Activated T-helper 9 cell treated with anti-CD3 and anti-CD28 coated beads, Interleukin-2, amount 50 U/mL, for 16 hours (primary cell): ENCODE results near the gene ULK3.
"Not testable (repeated sequence)": the region's sequence is repeated elsewhere in the genome, so short reads cannot be mapped to it uniquely, and the experiment has no call there.

Experiments used
- DNase-seq: peaks from one replicate; pipeline ENCODE4 v3.0.0-alpha.2; 2020; ENCODE audit warnings: low read depth

The ULK3 gene

GRCh38 chr15:74842581-74843444 lies at the start of gene ULK3:
Gene ULK3 (minus strand): TSS chr15:74843156. CDS start chr15:74843105, 51 bp downstream.
- peak; percentile 92 for DNase-seq

GRCh38 chr15:74892313-74892712 lies 49.4 kb upstream of the ULK3 start:
- no peak for DNase-seq

DNA sequence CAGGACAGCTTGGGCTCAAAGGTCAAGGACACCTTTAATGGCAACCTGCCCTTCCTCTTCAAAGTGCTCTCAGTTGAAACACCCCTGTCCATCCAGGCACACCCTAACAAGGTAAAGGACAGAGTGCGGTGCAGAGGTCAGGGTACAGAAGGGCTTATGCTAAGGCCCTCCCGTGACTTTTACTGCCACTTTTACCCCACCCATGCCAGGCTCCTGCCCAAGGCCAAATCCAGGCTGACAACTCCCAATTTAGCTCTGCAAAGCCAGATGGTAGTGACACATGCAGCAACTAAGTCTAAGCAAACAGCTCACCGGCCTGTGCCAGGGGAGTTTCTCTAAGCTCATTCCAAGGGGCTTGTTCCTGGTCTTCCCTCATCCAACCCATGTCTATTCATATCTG lies 48.5 kb upstream of the ULK3 start:
- DNase-seq: no peak

- DNase-seq: no peak
These were observed 47.7 kb upstream of the ULK3 start for GRCh38 chr15:74890665-74890960.

DNA sequence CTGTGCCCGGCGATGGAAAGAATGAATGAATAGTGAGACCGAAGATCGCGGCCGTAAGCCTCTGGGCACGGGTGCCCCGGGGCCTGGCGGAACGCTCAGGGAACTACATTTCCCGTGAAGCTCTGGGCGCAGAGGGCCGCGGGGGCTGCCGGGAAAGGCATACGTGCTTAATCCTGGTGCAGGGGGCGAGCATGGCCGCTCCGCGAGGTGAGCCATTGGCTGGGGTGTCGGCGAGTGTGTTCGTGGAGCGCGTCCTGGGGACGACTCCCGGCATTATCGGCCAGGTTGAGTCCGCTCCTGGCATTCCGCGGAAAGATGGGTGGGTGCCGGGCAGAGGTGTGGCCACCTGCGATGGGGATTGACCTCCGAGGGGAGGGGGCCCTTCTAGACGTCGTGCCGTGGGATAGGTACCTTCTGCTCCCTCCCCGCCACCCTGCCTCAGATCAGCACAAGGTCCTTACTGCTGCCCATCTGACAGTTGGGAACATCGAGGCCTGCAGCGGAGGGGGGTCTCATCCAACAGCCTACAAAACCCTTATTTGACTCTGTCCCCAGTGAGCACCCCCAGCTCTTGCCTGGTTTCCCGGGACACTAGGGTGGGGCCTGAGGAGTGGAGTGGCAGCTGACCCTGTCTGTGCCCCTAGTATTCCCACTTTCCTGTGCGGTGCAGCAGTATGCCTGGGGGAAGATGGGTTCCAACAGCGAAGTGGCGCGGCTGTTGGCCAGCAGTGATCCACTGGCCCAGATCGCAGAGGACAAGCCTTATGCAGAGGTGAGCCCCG lies 47.1 kb upstream of the ULK3 start, which contains the start of gene MPI:
TSS of gene MPI (plus strand) at position 160 of the 782 bp plus-strand sequence. CDS start at position 192, 32 bp downstream.
- DNase-seq: peak; percentile 78

DNA sequence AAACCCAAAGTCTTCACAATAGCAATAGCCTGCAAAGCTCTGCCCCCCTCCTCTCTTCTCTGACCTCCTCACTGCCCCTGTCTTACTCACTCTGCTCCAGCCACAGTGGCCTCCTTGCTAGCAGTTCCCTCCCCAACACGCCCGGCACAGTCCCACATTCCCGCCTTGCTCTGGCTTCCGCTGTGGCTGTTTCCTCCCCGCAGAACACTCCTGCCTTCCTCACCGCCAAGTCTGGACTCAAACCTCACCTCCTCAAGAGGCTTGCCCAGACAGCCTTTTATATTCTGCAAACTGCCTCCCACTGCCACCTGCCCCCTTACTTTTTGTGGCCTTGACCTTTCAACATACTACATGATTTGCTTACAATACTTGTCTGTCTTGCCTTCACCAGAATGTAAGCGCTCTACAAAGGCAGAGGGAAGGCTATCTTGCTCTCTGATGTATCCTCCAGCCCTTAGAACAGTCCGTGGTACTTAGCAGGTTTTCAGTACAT lies 46.5 kb upstream of the ULK3 start:
- no peak for DNase-seq

- DNase-seq: no peak
These were observed 45.8 kb upstream of the ULK3 start for GRCh38 chr15:74888716-74889115.

DNA sequence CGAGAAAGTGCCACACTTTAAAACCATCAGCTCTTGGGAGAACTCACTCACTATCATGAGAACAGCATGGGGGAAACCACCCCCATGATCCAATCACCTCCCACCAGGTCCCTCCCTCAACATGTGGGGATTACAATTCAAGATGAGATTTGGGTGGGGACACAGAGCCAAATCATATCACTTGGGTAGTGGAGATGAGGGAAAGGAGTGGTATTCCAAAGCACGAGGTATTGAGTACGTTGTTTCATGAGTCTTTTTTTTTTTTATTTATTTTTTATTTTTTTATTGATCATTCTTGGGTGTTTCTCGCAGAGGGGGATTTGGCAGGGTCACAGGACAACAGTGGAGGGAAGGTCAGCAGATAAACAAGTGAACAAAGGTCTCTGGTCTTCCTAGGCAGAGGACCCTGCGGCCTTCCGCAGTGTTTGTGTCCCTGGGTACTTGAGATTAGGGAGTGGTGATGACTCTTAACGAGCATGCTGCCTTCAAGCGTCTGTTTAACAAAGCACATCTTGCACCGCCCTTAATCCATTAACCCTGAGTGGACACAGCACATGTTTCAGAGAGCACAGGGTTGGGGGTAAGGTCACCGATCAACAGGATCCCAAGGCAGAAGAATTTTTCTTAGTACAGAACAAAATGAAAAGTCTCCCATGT lies 44.7 kb upstream of the ULK3 start:
- not testable (repeated sequence) for DNase-seq

DNA sequence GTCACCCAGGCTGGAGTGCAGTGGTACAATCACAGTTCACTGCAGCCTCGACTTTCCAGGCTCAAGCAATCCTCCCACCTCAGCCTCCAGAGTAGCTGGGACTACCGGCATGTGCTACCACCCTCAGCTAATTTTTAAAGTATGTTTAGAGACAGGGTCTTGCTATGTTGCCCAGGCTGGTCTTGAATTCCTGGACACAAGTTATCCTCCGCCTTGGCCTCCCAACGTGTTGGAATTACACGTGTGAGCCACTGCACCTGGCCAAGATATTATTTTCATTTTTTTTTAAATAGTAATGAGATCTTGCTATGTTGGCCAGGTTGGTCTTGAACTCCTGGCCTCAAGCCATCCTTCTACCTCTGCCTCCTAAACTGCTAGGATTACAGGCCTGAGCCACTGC lies 42.5 kb upstream of the ULK3 start:
- DNase-seq: no peak

GRCh38 chr15:74884428-74885223 lies 41.7 kb upstream of the ULK3 start:
- no peak for DNase-seq

- DNase-seq: no peak
These were observed 39.6 kb upstream of the ULK3 start for GRCh38 chr15:74882528-74882927.

GRCh38 chr15:74878273-74878672 lies 35.3 kb upstream of the ULK3 start:
- no peak for DNase-seq

GRCh38 chr15:74873756-74874424 lies 30.9 kb upstream of the ULK3 start:
- DNase-seq: no peak

- peak; percentile 83 for DNase-seq
These were observed 30.2 kb upstream of the ULK3 start, which contains the start of gene SCAMP2 for GRCh38 chr15:74873036-74873755. Gene SCAMP2 (minus strand): TSS chr15:74873365. CDS start chr15:74873255, 110 bp downstream.

GRCh38 chr15:74872702-74873035 lies 29.7 kb upstream of the ULK3 start:
- no peak for DNase-seq

DNA sequence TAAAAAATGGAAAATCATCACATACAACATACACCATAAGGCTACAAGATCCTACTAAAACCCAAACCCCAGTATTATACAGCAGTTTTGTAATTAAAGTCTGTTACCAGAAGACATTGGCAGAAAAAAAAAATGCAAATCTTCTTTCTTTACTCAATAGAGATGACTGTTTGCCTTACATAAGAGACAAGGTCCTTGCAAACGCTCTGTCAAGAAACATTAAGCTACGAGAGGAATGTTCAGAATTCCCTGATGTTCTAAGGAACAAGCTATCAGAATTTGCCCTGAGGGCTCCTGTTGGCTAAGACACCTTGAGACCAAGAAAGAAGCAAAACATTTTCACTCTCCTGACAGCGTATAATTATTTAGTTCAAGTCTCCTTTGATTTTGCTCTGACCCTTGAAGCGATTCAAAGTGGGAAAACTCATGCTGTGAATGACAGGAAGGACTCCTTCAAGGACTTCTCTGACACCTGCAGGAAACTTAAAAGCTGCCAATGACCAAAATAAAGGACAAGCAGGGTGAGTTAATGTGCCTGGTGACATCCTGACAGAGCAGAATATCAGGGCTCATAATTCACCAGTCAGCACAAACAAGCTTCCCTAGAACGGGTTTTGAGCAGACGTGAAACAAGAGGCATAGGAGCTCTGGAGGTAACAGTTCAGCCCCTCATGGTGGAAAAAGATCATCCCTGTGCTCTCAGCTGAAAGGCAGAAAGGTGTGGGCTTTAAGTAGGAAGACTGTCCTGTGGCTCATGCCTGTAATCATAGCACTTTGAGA lies 27.7 kb upstream of the ULK3 start:
- DNase-seq: no peak

- DNase-seq: no peak
These were observed 26.9 kb upstream of the ULK3 start for GRCh38 chr15:74869726-74870407.

GRCh38 chr15:74869372-74869725 lies 26.4 kb upstream of the ULK3 start:
- no peak for DNase-seq

- no peak for DNase-seq
These were observed 25.1 kb upstream of the ULK3 start for GRCh38 chr15:74868059-74868458.
